A549 (cell line): ENCODE measurements around the gene VSIG10. TPM values are rescaled to one million over a fixed set of nuclear protein-coding genes. Genes with fewer than 3 reads are reported as not detected.

ENCODE experiments used
- ATAC-seq, 2 experiments: fragments of 200-7000 bp in 1 of 2; fragments of >200 bp in 1 of 2; cut with Nextera tagmentation in 1 of 2; cut with Tn5 transposase in 1 of 2; 3 replicates each; pipeline versions ENCODE4 v1.8.0 to v1.9.1; 2018 to 2020; ENCODE audit warnings: mild to moderate bottlenecking in 1 of 2, moderate library complexity in 1 of 2
- CTCF ChIA-PET: fragments of 300-600 bp; sonication (Branson Sonifier 250); formaldehyde crosslinking; extraction: SDS; loops from one replicate; lab custom pipeline; 2021; ENCODE audit warnings: antibody characterized with exemption, inconsistent platforms; lab: Yijun Ruan, JAX
- POLR2A ChIA-PET: fragments of 350-600 bp; formaldehyde crosslinking; extraction: SDS; loops from one replicate; lab custom pipeline; 2021; ENCODE audit warnings: antibody characterized with exemption, inconsistent platforms; lab: Yijun Ruan, JAX
- DNase-seq, 2 experiments: peaks; one replicate each; pipeline versions ENCODE4 v3.0.0 to v3.0.0-alpha.2; 2011 to 2016; ENCODE audit warnings: low read depth in 1 of 2, low spot score in 1 of 2
- FAIRE-seq: peaks from 2 replicates; lab custom pipeline; 2011; peaks lifted over from hg19 to GRCh38; lab: Jason Lieb, UNC
- H3K27ac ChIP-seq, 2 experiments: fragments of >200 bp; sonication (Bioruptor Twin); formaldehyde crosslinking; 3 replicates each; pipeline ENCODE4 v1.5.1; 2016 to 2017
- H3K4me1 ChIP-seq: fragments of >200 bp; sonication (Bioruptor Twin); formaldehyde crosslinking; 3 replicates; pipeline ENCODE4 v1.6.1; 2016
- H3K4me2 ChIP-seq: fragments of >200 bp; sonication (Bioruptor Twin); formaldehyde crosslinking; 3 replicates; pipeline ENCODE4 v1.6.1; 2016
- H3K4me3 ChIP-seq: fragments of >200 bp; sonication (Bioruptor Twin); formaldehyde crosslinking; 3 replicates; pipeline ENCODE4 v1.5.1; 2016
- H3K9me3 ChIP-seq: fragments of >200 bp; sonication (Bioruptor Twin); formaldehyde crosslinking; 3 replicates; pipeline ENCODE4 v1.6.1; 2016
- GATA3 ChIP-seq: IDR thresholded peaks from 2 replicates; pipeline ENCODE4 v1.6.1; 2012; ENCODE audit warnings: borderline replicate concordance
- HDAC2 ChIP-seq: fragments of 200-600 bp; sonication (generic); IDR thresholded peaks from 2 replicates; pipeline ENCODE4 v1.6.1; 2016
- JUNB ChIP-seq: fragments of >200 bp; sonication (Bioruptor Twin); formaldehyde crosslinking; IDR thresholded peaks from 2 replicates; pipeline ENCODE4 v1.6.1; 2016
- KDM1A ChIP-seq: fragments of 200-600 bp; sonication (generic); IDR thresholded peaks from 2 replicates; pipeline ENCODE4 v1.6.1; 2016; ENCODE audit warnings: low read depth, mild to moderate bottlenecking
- KDM5A ChIP-seq: fragments of 200-600 bp; sonication (generic); IDR thresholded peaks from 2 replicates; pipeline ENCODE4 v1.6.1; 2016; ENCODE audit warnings: antibody characterized with exemption, mild to moderate bottlenecking
- NFE2L2 ChIP-seq: fragments of 150-350 bp; conservative IDR thresholded peaks from 2 replicates; pipeline ENCODE4 v1.6.1; 2014; ENCODE audit warnings: low read length
- PHF8 ChIP-seq: fragments of 200-600 bp; sonication (generic); IDR thresholded peaks from 2 replicates; pipeline ENCODE4 v1.6.1; 2016; ENCODE audit warnings: low read depth, mild to moderate bottlenecking, antibody characterized with exemption, moderate library complexity, borderline replicate concordance
- POLR2AphosphoS2 ChIP-seq: conservative IDR thresholded peaks from 2 replicates; pipeline ENCODE4 v1.6.1; 2012; ENCODE audit warnings: low read length, improper control_type of control experiment, inconsistent platforms
- RARB ChIP-seq: fragments of 250-450 bp; sonication (Bioruptor Pico); IDR thresholded peaks from 2 replicates; pipeline ENCODE4 v1.8.0; 2021; ENCODE audit warnings: mild to moderate bottlenecking, moderate library complexity
- RCOR1 ChIP-seq: fragments of 150-350 bp; IDR thresholded peaks from 2 replicates; pipeline ENCODE4 v1.6.1; 2014; ENCODE audit warnings: antibody characterized with exemption, low read length, low read depth
- RNF2 ChIP-seq: fragments of 200-600 bp; sonication (generic); IDR thresholded peaks from 2 replicates; pipeline ENCODE4 v1.6.1; 2016; ENCODE audit warnings: low read depth, mild to moderate bottlenecking, antibody characterized with exemption, moderate library complexity, borderline replicate concordance
- TFCP2L1 ChIP-seq: fragments of 250-450 bp; sonication (Bioruptor Pico); IDR thresholded peaks from 2 replicates; pipeline ENCODE4 v1.5.0; 2021; ENCODE audit warnings: mild to moderate bottlenecking
- ZC3H11A ChIP-seq: fragments of 450-650 bp; IDR thresholded peaks from 2 replicates; pipeline ENCODE4 v1.6.1; 2014; ENCODE audit warnings: antibody characterized with exemption, mild to moderate bottlenecking
- ZNF302 ChIP-seq: fragments of 250-450 bp; sonication (Bioruptor Pico); IDR thresholded peaks from 2 replicates; pipeline ENCODE4 v1.9.0; 2021; ENCODE audit warnings: inconsistent platforms, mild to moderate bottlenecking, moderate library complexity
- WGBS: methylation state at CpG from one replicate; pipeline ENCODE4 v1.1.6; 2017; ENCODE audit errors: missing lambda C conversion rate; 5-methylcytosine and 5-hydroxymethylcytosine counted together
- polyA plus RNA-seq, 4 experiments: library from polyadenylated mRNA; depleted of rRNA in 3 of 4; stranded (reverse); fragments of >200 nt; fragmentation: RNase III in 1 of 4; extraction: RNeasy Plus Mini Kit Qiagen cat#74134 plus additional on column Dnase treatment in 1 of 4; gene quantifications; 2 replicates in 3 of 4; 3 replicates in 1 of 4; pipeline ENCODE4 v1.2.3, GENCODE V29; 2011 to 2017
- TF ChIP-seq, protein P1 (sequence below): IDR thresholded peaks from 2 replicates; pipeline ENCODE4 v1.6.1; 2012
- TF ChIP-seq, protein P2 (sequence below): fragments of 250-450 bp; sonication (Bioruptor Pico); IDR thresholded peaks from 2 replicates; pipeline ENCODE4 v1.5.0; 2021; ENCODE audit warnings: mild to moderate bottlenecking, moderate library complexity, borderline replicate concordance
- TF ChIP-seq, protein P3 (sequence below): IDR thresholded peaks from 2 replicates; pipeline ENCODE4 v1.6.1; 2012; ENCODE audit warnings: low read depth, borderline replicate concordance
- TF ChIP-seq, protein P4 (sequence below): fragments of 200-600 bp; sonication (generic); IDR thresholded peaks from 2 replicates; pipeline ENCODE4 v1.6.1; 2016; ENCODE audit warnings: antibody characterized with exemption, mild to moderate bottlenecking, moderate library complexity
- TF ChIP-seq, protein P5 (sequence below): fragments of >200 bp; sonication (Bioruptor Twin); formaldehyde crosslinking; IDR thresholded peaks from 2 replicates; pipeline ENCODE4 v1.6.1; 2016

Gene VSIG10
- polyA plus RNA-seq, 2 of the 4 experiments (the other 2 are of a cell fraction) = 18.3 to 20.2 TPM

DNA sequence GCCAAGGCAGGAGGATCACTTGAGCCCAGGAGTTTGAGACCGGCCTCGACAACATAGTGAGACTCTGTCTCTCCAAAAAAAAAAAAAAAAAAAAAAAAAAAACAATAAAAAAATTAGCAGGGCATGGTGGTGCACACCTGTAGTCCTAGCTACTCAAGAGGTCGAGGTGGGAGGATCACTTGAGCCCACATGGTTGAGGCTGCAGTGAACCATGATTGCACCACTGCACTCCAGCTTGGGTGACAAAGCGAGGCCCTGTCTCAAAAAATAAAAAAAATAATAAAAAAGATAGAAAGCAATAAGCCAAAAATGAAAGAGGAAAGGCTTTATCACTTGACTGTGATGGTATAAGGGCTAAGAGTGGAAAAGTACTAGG lies 21.9 kb upstream of the VSIG10 start:
- 88% methylated on average over 4 of the region's 4 CpGs for WGBS
- no peaks in the 10 kb centered on the region for H3K9me3 ChIP-seq
- ChIA-PET POLR2A (interaction anchor here (1.4 kb wide), 1 partner anchor 10 kb away, joined by 10 read pairs; the partner anchor contains the start of gene PEBP1), CTCF (interaction anchor here (1.7 kb wide), 1 partner anchor 9 kb away, joined by 5 read pairs; no protein-coding TSS in a partner anchor)
- TF ChIP-seq ZNF302 (CRISPR knock-in tag) = no peak
- no peak for TF ChIP-seq POLR2AphosphoS2
- no peak for TF ChIP-seq JUNB
- TF ChIP-seq, protein P1, sequence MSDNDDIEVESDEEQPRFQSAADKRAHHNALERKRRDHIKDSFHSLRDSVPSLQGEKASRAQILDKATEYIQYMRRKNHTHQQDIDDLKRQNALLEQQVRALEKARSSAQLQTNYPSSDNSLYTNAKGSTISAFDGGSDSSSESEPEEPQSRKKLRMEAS = no peak
- TF ChIP-seq, protein P2, sequence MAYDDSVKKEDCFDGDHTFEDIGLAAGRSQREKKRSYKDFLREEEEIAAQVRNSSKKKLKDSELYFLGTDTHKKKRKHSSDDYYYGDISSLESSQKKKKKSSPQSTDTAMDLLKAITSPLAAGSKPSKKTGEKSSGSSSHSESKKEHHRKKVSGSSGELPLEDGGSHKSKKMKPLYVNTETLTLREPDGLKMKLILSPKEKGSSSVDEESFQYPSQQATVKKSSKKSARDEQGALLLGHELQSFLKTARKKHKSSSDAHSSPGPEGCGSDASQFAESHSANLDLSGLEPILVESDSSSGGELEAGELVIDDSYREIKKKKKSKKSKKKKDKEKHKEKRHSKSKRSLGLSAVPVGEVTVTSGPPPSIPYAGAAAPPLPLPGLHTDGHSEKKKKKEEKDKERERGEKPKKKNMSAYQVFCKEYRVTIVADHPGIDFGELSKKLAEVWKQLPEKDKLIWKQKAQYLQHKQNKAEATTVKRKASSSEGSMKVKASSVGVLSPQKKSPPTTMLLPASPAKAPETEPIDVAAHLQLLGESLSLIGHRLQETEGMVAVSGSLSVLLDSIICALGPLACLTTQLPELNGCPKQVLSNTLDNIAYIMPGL = no peak
- TF ChIP-seq KDM5A = no peak
- TF ChIP-seq, protein P3, sequence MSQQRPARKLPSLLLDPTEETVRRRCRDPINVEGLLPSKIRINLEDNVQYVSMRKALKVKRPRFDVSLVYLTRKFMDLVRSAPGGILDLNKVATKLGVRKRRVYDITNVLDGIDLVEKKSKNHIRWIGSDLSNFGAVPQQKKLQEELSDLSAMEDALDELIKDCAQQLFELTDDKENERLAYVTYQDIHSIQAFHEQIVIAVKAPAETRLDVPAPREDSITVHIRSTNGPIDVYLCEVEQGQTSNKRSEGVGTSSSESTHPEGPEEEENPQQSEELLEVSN = no peak
- no peak for TF ChIP-seq ZC3H11A
- TF ChIP-seq HDAC2 = no peak
- no peak for TF ChIP-seq NFE2L2
- no peak for TF ChIP-seq TFCP2L1 (CRISPR knock-in tag)
- TF ChIP-seq GATA3 = no peak
- TF ChIP-seq PHF8 = no peak
- no peak for TF ChIP-seq RNF2
- TF ChIP-seq RARB (CRISPR knock-in tag) = no peak
- TF ChIP-seq KDM1A = no peak
- TF ChIP-seq, protein P4, sequence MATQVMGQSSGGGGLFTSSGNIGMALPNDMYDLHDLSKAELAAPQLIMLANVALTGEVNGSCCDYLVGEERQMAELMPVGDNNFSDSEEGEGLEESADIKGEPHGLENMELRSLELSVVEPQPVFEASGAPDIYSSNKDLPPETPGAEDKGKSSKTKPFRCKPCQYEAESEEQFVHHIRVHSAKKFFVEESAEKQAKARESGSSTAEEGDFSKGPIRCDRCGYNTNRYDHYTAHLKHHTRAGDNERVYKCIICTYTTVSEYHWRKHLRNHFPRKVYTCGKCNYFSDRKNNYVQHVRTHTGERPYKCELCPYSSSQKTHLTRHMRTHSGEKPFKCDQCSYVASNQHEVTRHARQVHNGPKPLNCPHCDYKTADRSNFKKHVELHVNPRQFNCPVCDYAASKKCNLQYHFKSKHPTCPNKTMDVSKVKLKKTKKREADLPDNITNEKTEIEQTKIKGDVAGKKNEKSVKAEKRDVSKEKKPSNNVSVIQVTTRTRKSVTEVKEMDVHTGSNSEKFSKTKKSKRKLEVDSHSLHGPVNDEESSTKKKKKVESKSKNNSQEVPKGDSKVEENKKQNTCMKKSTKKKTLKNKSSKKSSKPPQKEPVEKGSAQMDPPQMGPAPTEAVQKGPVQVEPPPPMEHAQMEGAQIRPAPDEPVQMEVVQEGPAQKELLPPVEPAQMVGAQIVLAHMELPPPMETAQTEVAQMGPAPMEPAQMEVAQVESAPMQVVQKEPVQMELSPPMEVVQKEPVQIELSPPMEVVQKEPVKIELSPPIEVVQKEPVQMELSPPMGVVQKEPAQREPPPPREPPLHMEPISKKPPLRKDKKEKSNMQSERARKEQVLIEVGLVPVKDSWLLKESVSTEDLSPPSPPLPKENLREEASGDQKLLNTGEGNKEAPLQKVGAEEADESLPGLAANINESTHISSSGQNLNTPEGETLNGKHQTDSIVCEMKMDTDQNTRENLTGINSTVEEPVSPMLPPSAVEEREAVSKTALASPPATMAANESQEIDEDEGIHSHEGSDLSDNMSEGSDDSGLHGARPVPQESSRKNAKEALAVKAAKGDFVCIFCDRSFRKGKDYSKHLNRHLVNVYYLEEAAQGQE = no peak
- H3K4me2 ChIP-seq = no peak overlapping the region
- no peak overlapping the region for H3K4me3 ChIP-seq
- DNase-seq (no peak), FAIRE-seq (no peak), ATAC-seq (no peak)
- H3K4me1 ChIP-seq = peaks cover 13% of the 10 kb centered on the region
- no peak overlapping the region for H3K27ac ChIP-seq

DNA sequence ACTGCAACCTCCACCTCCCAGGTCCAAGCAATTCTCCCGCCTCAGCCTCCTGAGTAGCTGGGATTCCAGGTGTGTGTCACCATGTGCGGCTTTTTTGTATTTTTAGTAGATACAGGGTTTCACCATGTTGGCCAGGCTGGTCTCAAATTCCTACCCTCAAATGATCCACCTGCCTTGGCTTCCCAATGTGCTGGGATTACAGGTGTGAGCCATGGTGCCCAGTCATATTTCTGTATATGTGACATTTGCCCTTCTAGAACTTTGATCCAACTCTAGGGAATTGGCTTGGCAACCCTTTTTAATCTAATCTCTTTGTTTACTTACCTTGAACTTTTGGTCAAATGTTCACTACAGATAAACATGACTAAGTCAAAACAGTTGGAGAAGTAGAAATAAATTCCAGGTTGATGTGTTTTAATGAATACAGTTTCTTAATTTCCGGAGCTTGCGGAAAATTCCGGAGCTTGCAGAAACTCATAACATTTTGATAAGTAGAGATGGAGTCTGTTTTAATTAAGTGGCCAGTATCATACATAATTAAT lies 20.6 kb upstream of the VSIG10 start:
- ChIA-PET CTCF (interaction anchor here (0.6 to 1.7 kb wide), 5 partner anchors 9 to 252 kb away, joined by 3 to 5 read pairs (median 3); partner anchors contain the start of gene SUDS3), POLR2A (interaction anchor here (0.5 kb wide), 1 partner anchor 64 kb away, joined by 4 read pairs; the partner anchor contains the start of gene WSB2)
- Histone ChIP-seq H3K4me3 (no peak overlapping the region), H3K9me3 (no peaks in the 10 kb centered on the region), H3K4me2 (no peak overlapping the region), H3K27ac (no peak overlapping the region), H3K4me1 (peaks cover 13% of the 10 kb centered on the region)
- FAIRE-seq (no peak), DNase-seq (no peak), ATAC-seq (no peak)
- TF ChIP-seq, protein P5, sequence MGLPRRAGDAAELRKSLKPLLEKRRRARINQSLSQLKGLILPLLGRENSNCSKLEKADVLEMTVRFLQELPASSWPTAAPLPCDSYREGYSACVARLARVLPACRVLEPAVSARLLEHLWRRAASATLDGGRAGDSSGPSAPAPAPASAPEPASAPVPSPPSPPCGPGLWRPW = no peak
- TF ChIP-seq POLR2AphosphoS2 (no peak), RCOR1 (no peak)
- WGBS = 87% methylated on average over 5 of the region's 5 CpGs
